ENCODE measurements around the gene MLF2.

- TF ChIP-seq CTCF (IDR thresholded peaks at IDR 0.05; ENCODE audit: low read length), result no peak
- TF ChIP-seq EZH2phosphoT487 (IDR thresholded peaks at IDR 0.05; ENCODE audit: low read length), result no peak
Measured at GRCh38 chr12:6757028-6757690, 4.2 kb upstream of the MLF2 start.
